DMS153 treated with DMSO at 0.1 percent for 48 hours (cell line): ENCODE measurements around the gene ARHGAP15.
"Not testable (repeated sequence)": the region's sequence is repeated elsewhere in the genome, so short reads cannot be mapped to it uniquely, and the experiment has no call there.

Experiments
- DNase-seq: peaks from one replicate; lab custom pipeline; 2025; ENCODE audit not compliant: unreplicated experiment; lab: John Stamatoyannopoulos, UW

ARHGAP15 gene

DNA sequence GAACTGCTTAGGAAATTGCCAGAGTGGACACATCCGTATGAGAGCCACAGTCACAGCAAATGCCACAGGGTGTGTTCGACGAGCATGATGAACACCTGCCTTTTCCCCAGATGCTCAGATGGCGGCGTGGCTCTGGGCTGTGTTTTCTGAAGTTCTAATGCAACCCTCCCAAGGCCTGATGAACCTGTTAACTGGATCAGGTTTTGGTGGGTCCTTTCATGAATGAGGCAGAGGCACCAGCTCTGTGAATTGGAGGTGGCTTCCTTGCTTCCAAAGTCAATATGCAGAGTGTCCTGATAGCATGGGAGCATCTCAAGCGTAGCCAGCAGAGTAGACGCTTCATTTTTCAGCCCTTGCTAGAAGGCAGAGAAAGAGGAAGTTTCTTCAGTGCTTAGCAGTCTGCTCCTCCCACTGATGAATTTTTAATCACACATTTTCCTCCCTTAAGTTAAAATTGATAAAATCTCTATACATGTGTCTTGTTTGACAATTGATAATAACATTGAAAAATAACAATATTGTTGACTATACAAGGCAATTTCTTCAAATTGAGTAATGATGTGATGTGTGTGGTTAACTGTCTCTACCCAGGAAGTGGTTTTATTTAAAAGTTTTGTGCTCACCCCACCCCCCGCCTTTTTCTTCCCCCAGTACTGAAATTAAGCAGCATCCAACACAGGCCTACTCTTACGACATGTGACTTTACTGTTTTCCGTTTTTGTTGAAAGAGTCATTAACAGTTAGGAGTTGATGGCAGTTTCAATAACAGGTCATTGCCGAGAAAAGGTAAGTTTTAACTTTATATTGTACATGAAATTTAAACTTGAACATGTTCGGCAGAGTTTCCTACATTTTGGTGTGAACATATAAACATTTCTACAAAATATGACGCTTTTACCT lies at the start of gene ARHGAP15:
TSS of gene ARHGAP15 (plus strand) at position 739 of the 900 bp plus-strand sequence.
- no peak for DNase-seq

DNA sequence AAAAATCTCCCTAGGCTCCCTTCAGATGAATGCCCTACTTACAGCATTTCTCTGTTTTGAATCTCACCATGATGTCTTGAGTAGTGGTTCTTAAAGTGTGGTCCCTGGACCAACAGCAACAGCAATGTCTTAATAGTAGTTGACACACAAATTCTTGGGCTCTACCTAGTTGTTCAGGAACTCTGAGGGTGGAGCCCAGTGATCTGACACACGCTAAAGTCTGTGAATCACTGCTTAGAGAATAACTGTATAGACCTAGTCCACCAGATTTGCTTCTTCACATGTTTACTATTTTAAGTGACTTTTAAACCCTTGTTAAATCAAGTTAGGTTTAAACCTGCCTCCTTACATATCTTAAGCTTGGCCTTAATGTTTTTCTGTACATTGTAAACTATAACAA lies 47.6 kb upstream of the ARHGAP15 start:
- DNase-seq, result no peak

DNA sequence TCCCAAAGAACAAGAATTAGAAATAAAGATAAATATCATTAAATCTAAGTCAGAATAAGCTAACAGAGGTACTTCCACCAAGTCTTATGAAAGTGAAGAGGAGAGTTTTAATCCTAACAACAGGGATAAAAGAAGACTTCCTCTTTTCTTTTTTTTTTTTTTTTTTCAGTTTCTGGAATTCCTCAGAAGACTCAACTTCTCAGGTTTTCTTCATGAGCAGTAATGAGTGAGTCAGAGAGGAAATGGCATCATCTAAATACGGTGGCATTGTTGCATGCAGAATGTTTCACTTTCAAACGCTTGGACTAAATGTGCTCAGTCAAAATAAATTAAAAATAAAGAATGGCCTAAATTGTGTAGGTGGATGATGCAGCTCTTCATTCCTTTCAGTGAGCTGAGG lies 45.6 kb upstream of the ARHGAP15 start:
- DNase-seq, result no peak

DNA sequence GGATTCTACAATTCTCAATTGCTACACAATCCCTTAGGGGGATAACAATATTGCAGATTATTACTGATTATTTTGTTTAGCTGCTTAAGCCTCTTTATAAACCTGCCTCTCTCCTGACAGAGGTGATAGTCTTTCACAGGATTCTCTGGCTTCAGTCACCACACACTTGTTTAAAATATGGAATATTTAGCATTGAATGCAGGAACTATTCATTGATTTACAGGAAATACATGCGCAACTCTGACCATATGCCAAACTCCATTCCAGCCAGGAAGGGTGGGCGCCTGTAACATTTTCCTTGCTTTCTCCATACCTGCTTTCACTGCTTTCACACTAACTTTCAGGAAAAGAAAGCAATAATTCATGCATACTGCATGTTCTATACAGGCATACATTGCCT lies 44.8 kb upstream of the ARHGAP15 start:
- no peak for DNase-seq

DNA sequence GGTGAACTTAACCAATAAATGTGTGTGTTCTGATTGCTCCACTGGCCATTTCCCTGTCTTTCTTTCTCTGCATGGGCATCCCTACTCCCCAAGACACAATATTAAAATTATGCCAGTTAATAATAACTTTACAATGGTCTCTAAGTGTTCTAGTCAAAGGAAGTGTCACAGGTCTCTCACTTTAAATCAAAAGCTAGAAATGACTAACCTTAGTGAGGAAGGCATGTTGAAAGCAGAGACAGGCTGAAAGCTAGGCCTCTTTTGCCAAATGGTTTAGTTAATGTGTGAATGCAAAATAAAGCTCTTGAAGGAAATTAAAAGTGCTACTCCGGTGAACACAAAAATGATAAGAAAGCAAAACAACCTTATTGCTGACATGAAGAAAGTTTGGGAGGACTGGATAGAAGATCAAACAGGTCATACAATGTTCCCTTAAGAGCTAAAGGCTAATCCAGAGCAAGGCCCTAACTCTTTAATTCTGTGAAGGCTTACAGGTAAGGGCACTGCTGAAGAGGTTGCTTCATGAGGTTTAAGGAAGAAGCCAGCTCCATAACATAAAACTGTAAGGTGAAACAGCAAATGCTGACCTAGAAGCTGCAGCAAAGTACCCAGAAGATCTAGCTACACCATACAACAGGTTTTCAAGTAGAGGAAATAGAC lies 44.0 kb upstream of the ARHGAP15 start:
- no peak for DNase-seq

DNA sequence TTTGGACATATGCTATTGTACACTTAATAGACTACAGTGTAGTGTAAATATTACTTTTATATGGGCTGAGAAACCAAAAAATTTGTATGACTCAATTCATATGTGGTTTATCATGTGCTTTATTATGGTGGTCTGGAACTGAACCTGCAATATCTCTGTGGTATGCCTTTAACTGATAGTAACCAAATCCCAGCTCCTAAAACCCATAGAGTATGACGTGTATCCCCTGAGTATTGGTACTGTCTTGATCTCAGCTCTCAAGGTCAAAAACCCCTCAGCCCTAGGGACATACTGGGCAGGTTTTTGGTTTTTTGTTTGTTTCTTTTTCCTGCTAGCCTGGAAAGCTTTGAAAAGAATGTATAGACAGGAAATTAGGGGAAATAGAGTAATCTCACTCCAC lies 42.2 kb upstream of the ARHGAP15 start:
- no peak for DNase-seq

DNA sequence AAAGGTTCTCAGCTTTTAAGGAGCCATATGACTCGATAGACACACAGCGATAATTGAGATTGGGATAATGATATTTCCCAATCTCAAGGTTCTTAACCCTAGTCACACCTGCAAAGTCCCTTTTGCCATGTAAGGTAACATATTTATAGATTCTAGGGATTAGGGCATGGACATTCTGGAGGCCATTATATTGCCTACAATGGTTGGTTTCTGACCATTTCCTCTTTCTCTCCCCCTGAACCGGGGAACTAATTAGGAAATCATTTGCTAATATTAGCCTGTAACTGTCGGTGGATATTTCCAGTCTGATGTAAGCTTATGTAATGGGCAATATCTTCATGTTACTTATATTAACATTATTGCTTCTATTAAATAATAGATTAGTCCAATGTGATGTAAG lies 40.8 kb upstream of the ARHGAP15 start:
- no peak for DNase-seq

DNA sequence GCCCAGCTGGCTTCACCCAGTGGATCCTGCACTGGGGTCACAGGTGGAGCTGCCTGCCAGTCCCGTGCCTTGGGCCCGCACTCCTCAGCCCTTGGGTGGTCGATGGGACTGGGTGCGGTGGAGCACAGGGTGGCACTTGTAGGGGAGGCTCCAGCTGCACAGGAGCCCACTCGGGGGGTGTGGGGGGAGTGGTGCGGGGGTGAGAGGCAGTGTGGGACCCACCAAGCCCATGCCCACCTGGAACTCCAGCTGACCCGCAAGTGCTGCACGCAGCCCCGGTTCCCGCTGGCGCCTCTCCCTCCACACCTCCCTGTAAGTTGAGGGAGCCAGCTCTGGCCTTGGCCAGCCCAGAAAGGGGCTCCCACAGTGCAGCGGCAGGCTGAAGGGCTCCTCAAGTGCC lies 39.7 kb upstream of the ARHGAP15 start:
- not testable (repeated sequence) for DNase-seq

DNA sequence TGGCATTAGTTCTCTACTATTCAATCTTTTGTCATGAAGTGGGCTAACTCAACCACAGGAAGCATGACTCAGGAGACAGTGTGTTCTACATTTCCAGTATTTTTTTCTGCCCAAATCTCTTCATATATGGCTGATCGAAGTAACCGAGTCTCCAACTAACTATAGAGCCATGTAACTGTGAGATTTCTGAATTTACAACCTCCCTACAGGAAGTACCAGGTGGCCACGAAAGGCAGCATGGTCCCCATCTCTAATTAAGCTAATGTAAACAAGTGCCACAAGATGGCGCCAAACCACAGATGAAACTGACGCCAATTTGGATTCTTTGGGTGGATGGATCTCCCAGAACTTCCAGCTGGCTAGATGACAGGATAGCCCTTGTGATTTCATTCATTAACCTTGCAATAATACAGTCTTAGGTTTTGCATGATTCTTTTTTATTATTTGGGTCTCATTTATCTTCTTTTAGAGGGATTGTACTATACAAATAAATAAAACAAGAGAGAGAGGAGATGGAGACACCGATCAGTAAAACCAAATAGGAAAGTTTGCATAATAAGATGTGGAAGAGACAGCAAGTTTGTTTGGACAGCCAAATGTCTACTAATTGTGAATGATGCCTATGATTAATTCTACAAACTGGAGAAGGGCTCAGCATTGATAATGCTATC lies 18.3 kb upstream of the ARHGAP15 start:
- DNase-seq, result peak; percentile 45

DNA sequence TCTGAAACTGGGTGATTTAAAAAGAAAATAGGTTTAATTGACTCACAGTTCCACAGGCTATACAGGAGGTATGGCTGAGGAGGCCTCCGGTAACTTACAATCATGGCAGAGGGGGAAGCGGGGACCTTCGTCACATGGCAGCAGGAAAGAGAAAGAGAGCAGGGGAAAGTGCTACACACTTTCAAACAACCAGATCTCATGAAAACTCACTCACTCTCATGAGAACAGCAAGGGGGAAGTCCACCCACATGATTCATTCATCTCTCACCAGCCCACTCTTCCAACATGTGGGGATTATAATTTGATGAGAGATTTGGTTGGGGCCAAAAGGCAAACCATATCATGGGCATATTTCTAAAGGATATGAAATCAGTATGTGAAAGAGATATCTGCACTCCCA lies 12.0 kb upstream of the ARHGAP15 start:
- DNase-seq, result no peak

DNA sequence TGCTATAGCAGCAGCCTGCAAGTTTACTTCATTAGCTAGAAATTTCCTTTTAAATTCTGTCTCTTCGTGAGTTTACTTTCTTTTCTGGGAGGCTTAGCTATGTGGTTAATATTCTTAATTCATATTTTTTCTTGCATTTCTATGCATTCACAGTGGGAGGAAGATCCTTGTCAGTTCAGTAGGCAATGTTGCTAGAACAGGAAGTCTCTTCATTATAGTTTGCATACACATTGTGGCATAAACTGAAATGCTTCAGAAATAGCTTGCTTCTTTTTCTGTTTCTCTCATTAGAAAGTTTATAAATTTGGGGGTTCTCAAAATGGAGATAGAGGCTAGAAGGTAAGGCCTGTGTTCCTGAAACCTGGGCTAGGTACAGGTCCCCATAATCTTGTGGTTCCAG lies 8.1 kb upstream of the ARHGAP15 start:
- DNase-seq, result no peak

DNA sequence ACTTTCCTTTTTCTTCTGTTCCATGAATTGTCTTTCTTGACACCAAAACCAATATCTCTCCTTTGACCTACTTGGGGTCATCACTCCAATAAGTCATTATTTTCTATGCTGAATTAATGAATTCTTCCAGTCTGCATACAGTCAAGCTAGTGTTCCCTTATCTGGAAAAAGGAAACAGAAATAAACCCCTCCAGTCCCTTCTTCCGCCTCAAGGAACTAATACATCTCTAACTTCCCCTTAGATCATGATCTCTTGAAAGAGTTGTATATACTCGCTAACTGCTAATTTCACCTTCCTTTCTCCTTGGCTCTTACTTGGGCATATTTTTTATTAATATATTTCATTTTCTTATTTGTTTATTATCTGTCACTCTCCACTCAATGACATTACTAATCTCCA lies 7.3 kb upstream of the ARHGAP15 start:
- no peak for DNase-seq

DNA sequence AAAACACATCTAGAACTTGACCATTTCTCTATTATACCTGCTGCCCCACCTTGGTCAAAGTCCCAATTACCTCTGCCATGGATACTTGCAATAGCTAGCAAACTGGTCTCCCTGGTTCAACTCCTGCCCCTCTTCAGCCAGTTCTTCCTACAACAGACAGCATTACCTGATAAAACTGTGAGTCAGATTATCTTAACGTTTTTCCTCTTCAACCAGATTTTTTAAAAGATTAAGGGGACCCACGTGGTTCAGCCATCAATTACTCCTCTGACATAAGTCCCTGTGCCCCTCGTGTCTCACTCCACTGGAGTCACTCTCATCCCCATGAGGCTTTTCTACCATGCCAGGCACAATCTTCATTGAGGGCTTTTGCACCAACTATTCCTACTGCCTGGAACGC lies 5.3 kb upstream of the ARHGAP15 start:
- no peak for DNase-seq

DNA sequence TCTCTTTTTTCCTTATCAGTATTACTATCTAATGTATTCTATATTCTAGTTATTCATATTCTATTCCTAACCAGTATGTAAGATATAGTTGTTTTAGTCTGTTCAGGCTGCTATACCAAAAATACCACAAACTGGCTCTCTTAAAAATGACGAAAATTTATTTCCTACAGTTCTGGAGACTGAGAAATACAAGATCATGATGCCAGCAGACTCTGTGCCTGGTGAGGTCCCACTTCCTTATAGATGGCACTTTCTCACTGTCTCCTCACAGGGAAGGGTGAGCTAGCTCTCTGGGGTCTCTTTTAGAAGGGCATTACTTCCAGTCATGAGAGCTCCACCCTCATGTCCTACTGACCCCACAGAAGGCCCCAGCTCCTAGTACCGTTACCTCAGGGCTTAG lies 4.8 kb upstream of the ARHGAP15 start:
- DNase-seq, result no peak

DNA sequence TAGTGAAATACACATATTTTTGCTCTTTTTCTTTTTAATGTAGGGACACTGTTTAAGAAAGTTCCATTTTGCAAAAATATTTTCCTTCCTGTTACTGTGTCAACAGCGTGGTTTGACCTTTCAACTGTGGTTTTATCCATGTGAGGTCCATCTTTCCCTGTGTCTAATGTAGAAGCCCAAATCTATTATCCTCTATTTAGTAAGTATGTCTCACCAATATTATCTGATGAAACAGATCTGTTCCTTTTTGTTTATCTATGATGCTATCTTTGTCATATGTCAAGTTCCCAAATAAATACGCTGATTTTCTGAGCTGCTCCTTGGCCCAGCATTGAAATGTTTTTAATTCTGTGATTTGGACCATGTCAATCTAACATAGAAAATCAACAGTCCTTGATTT lies 3.5 kb upstream of the ARHGAP15 start:
- no peak for DNase-seq

DNA sequence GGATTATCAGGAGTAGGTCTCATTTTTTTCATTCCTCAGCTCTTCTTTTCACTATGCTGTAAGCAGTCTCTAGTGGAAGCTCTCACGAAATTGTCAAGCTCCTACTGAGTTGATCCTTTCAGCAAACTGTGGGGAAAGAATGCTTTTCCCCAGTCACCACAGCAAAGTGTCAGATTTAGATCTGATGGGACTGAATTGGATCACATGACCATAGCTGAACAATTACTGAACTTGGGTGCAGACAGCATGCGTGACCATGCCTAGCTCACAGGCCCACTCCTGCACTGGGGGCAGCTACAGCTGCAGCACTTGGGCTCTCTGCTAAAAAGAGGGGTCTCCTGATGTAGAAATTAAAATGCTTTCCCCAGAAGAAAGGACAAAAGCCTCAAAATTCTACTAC lies 3.1 kb downstream of the ARHGAP15 start:
- no peak for DNase-seq

DNA sequence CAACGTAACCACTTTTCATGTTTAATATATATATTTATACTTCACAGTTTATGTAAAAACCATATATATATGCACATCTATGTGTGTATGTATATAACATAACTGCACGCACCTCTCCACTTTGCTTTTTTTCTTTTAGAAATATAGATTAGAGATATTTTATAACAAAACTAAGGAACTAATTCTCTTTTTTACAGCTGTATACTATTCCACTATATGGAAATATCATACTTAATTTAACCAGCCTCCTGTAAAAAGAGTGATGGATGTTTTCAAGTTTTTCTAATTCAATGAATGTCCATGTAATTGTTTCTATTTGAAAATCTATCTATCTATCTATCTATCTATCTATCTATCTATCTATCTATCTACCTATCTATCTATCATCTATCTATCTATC lies 4.6 kb downstream of the ARHGAP15 start:
- no peak for DNase-seq

DNA sequence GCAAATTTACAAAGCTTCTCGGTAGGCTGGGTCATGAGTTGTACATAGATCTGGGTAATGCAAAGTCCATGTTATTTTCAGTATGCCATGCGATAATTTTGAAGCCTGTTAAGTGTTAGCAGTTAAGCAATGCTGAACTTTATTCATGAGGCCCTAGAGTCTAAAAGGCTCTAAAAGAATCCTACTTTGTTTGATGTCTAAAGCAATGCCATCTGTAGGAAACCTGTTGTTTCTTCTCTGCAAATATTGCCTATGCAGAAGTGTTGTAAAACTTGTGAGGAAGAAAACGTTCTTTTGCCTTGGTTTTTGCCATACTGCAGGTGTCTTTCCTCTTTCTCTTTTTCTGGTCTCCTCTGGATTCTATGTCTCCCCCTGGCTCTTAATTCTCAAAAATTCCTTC lies 9.1 kb downstream of the ARHGAP15 start:
- no peak for DNase-seq

DNA sequence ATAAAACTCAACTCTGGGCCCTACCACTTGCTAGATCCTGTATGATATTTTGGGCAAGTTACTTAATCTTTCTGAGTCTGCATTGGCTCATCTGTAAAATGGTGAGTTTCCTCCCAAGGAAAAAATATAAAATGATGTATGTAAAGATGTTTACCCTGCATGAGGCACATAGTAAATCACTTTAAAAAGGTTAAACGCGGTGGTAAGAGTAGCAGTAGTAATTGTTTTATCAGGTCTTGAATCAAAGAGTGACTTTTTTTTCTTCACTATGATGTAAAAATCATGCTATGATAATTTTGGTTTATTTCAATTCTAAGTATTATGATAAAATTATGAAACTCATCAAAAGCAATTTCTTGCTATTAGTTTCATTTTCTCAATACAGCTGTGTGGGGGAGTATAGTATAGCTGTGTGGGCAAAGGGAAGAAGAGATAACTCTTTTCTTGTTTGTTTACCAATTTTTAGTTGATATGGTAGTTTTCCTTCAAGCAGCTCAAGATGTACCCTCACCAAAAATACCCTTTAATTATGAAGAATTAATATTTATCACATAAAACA lies 10.7 kb downstream of the ARHGAP15 start:
- DNase-seq, result no peak

DNA sequence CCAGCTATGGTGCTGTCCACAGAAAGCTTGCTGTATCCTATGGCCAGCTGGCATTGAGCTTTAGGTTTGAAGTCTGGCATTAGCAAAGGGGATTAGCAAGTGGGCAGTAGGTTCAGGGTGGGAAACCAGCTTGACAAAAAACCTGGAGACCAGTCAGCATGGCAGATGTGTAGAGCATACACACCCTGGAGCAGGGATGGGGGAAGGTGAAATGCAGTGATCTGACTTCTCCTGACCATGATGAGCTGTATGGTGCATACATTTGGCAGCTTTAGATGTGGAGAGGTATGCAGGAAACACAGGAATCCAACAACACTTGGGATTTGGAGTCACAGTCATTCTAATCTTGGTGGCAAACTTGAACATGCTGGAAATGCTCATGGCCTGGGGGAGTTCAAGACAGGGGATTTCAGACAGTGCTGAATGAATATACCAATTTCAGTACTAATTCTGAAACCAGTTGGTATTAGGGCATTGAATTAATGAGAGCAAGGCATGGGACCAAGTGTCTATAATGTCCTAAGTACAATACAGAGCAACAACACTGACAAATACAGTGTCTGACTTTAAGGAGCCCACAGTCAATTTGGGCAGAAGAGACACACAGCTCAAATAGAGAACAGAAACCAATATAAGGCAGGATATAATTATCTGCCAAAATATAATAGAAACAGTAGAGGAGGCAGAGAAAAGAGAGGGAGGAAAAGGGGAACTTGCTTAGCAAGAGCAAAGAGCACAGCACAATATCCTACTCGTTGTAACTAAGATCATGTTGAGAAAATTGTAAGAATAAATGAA lies 11.8 kb downstream of the ARHGAP15 start:
- DNase-seq, result no peak

DNA sequence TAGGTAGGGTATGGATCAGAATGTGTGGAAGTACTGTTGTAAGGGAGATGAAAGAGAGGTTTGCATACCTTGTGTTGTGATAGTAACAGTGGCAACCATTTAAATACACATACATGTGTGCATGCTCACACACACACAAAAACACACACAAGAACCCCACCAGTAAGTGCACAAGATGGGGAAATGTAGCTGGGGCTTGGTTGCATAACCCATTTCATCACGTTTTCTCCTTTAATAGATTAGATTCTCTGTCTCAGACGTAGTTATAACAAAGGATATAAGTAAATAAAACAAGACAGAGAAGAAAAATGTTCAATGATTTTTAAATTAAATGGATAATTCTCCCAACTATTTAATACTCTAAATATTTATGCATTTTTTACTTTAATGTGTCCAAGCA lies 13.4 kb downstream of the ARHGAP15 start:
- DNase-seq, result no peak
